HEK293 (cell line): Measurements from ENCODE around the gene CDK6.

Experiments
- CTCF ChIA-PET: fragments of 350-600 bp; formaldehyde crosslinking; extraction: SDS; loops from one replicate; lab custom pipeline; 2021; ENCODE audit warnings: antibody characterized with exemption; lab: Yijun Ruan, JAX
- POLR2A ChIA-PET: fragments of 300-600 bp; formaldehyde crosslinking; extraction: SDS; loops from one replicate; lab custom pipeline; 2020; ENCODE audit warnings: antibody characterized with exemption, inconsistent platforms; lab: Yijun Ruan, JAX
- H3K27ac ChIP-seq: fragments of 200-500 bp; sonication (Bioruptor generic); 2 replicates; pipeline ENCODE4 v1.5.1; 2014; ENCODE audit warnings: low read depth, low read length, control low read depth, inconsistent platforms; ENCODE audit errors: extremely low read depth
- H3K36me3 ChIP-seq, 2 experiments: fragments of 200-500 bp in 1 of 2; sonication (Bioruptor generic) in 1 of 2; 1 replicate in 1 of 2; 2 replicates in 1 of 2; pipeline ENCODE4 v1.5.1; 2014 to 2017; ENCODE audit warnings: inconsistent platforms in 2 of 2, low read length in 2 of 2; ENCODE audit not compliant: control insufficient read depth in 2 of 2, insufficient read depth in 1 of 2
- H3K4me1 ChIP-seq: fragments of 200-500 bp; sonication (Bioruptor generic); 2 replicates; pipeline ENCODE4 v1.5.1; 2014; ENCODE audit warnings: mild to moderate bottlenecking, low read length, inconsistent platforms; ENCODE audit not compliant: control insufficient read depth, insufficient read depth
- H3K4me3 ChIP-seq: 2 replicates; pipeline ENCODE4 v1.5.1; 2011; ENCODE audit warnings: low read depth, mild to moderate bottlenecking, control low read depth, low read length, moderate library complexity
- H3K9me3 ChIP-seq: fragments of 200-500 bp; sonication (Bioruptor generic); 2 replicates; pipeline ENCODE4 v1.5.1; 2014; ENCODE audit warnings: low read depth, low read length, inconsistent platforms; ENCODE audit not compliant: control insufficient read depth, insufficient read depth
- BCL11A ChIP-seq: fragments of 450-650 bp; formaldehyde crosslinking; IDR thresholded peaks from 2 replicates; pipeline ENCODE4 v1.5.1; 2016; ENCODE audit warnings: low read depth, missing biosample characterization, missing genetic modification characterization
- BCL11B ChIP-seq: fragments of 450-650 bp; formaldehyde crosslinking; IDR thresholded peaks from 2 replicates; pipeline ENCODE4 v1.5.1; 2016; ENCODE audit warnings: low read depth, missing biosample characterization, missing genetic modification characterization
- MEIS1 ChIP-seq: sonication (generic); formaldehyde crosslinking; IDR thresholded peaks from 2 replicates; pipeline ENCODE4 v1.8.1; 2022; ENCODE audit warnings: missing genetic modification reagents, mild to moderate bottlenecking, borderline replicate concordance
- SP3 ChIP-seq: fragments of 450-650 bp; formaldehyde crosslinking; IDR thresholded peaks from 2 replicates; pipeline ENCODE4 v1.5.1; 2016; ENCODE audit warnings: missing biosample characterization, missing genetic modification characterization
- YY1 ChIP-seq: fragments of 450-650 bp; formaldehyde crosslinking; IDR thresholded peaks from 2 replicates; pipeline ENCODE4 v1.5.1; 2018; ENCODE audit warnings: missing biosample characterization, missing genetic modification characterization
- ZBTB8A ChIP-seq: fragments of 450-650 bp; formaldehyde crosslinking; IDR thresholded peaks from 2 replicates; pipeline ENCODE4 v1.5.1; 2016; ENCODE audit warnings: missing biosample characterization, missing genetic modification characterization
- ZEB2 ChIP-seq: fragments of 450-650 bp; formaldehyde crosslinking; IDR thresholded peaks from 2 replicates; pipeline ENCODE4 v1.5.1; 2016; ENCODE audit warnings: missing biosample characterization, missing genetic modification characterization
- ZIC2 ChIP-seq: fragments of 450-650 bp; formaldehyde crosslinking; IDR thresholded peaks from 2 replicates; pipeline ENCODE4 v1.5.1; 2016; ENCODE audit warnings: missing biosample characterization, missing genetic modification characterization
- ZNF121 ChIP-seq: fragments of 450-650 bp; formaldehyde crosslinking; IDR thresholded peaks from 2 replicates; pipeline ENCODE4 v1.5.1; 2016; ENCODE audit warnings: missing biosample characterization, missing genetic modification characterization
- ZNF133 ChIP-seq: fragments of 450-650 bp; formaldehyde crosslinking; IDR thresholded peaks from 2 replicates; pipeline ENCODE4 v1.5.1; 2016; ENCODE audit warnings: missing biosample characterization, missing genetic modification characterization
- ZNF148 ChIP-seq: fragments of 450-650 bp; formaldehyde crosslinking; IDR thresholded peaks from 2 replicates; pipeline ENCODE4 v1.5.0; 2017; ENCODE audit warnings: missing biosample characterization, missing genetic modification characterization, borderline replicate concordance
- ZNF155 ChIP-seq: fragments of 450-650 bp; formaldehyde crosslinking; IDR thresholded peaks from 2 replicates; pipeline ENCODE4 v1.5.1; 2016; ENCODE audit warnings: missing biosample characterization, missing genetic modification characterization
- ZNF311 ChIP-seq: fragments of 450-650 bp; formaldehyde crosslinking; IDR thresholded peaks from 2 replicates; pipeline ENCODE4 v1.5.1; 2017; ENCODE audit warnings: missing biosample characterization, missing genetic modification characterization, borderline replicate concordance
- ZNF324 ChIP-seq: fragments of 450-650 bp; formaldehyde crosslinking; IDR thresholded peaks from 2 replicates; pipeline ENCODE4 v1.5.1; 2016; ENCODE audit warnings: missing biosample characterization, missing genetic modification characterization
- ZNF391 ChIP-seq: fragments of 450-650 bp; formaldehyde crosslinking; IDR thresholded peaks from 2 replicates; pipeline ENCODE4 v1.5.1; 2016; ENCODE audit warnings: low read depth, missing biosample characterization, missing genetic modification characterization, borderline replicate concordance
- ZNF404 ChIP-seq: fragments of 450-650 bp; formaldehyde crosslinking; IDR thresholded peaks from 2 replicates; pipeline ENCODE4 v1.5.1; 2017; ENCODE audit warnings: missing biosample characterization, missing genetic modification characterization
- ZNF521 ChIP-seq: fragments of 450-650 bp; formaldehyde crosslinking; IDR thresholded peaks from 2 replicates; pipeline ENCODE4 v1.5.1; 2017; ENCODE audit warnings: missing biosample characterization, mild to moderate bottlenecking, missing genetic modification characterization
- ZNF548 ChIP-seq: fragments of 450-650 bp; formaldehyde crosslinking; IDR thresholded peaks from 2 replicates; pipeline ENCODE4 v1.5.1; 2016; ENCODE audit warnings: missing biosample characterization, missing genetic modification characterization
- ZNF549 ChIP-seq: fragments of 450-650 bp; IDR thresholded peaks from 2 replicates; pipeline ENCODE4 v1.5.1; 2018; ENCODE audit warnings: missing biosample characterization, missing genetic modification characterization, mild to moderate bottlenecking, inconsistent platforms, moderate library complexity
- ZNF561 ChIP-seq: fragments of 450-650 bp; IDR thresholded peaks from 2 replicates; pipeline ENCODE4 v1.5.1; 2018; ENCODE audit warnings: missing biosample characterization, missing genetic modification characterization, borderline replicate concordance
- ZNF580 ChIP-seq: fragments of 450-650 bp; formaldehyde crosslinking; IDR thresholded peaks from 2 replicates; pipeline ENCODE4 v1.5.1; 2016; ENCODE audit warnings: missing biosample characterization, missing genetic modification characterization
- ZNF610 ChIP-seq: fragments of 450-650 bp; formaldehyde crosslinking; IDR thresholded peaks from 2 replicates; pipeline ENCODE4 v1.5.1; 2016; ENCODE audit warnings: missing biosample characterization, missing genetic modification characterization, borderline replicate concordance
- ZNF624 ChIP-seq: fragments of 450-650 bp; formaldehyde crosslinking; IDR thresholded peaks from 2 replicates; pipeline ENCODE4 v1.5.1; 2017; ENCODE audit warnings: missing biosample characterization, missing genetic modification characterization
- ZNF626 ChIP-seq: fragments of 450-650 bp; sonication (Bioruptor Pico); formaldehyde crosslinking; IDR thresholded peaks from 2 replicates; pipeline ENCODE4 v1.5.1; 2018; ENCODE audit warnings: missing biosample characterization, missing genetic modification characterization, inconsistent platforms
- ZNF629 ChIP-seq: fragments of 450-650 bp; formaldehyde crosslinking; IDR thresholded peaks from 2 replicates; pipeline ENCODE4 v1.5.1; 2017; ENCODE audit warnings: missing biosample characterization, missing genetic modification characterization
- TF ChIP-seq, protein P1 (sequence below): fragments of 450-650 bp; formaldehyde crosslinking; IDR thresholded peaks from 2 replicates; pipeline ENCODE4; 2016; ENCODE audit warnings: missing biosample characterization, missing genetic modification characterization
- TF ChIP-seq, protein P2 (sequence below): fragments of 450-650 bp; formaldehyde crosslinking; IDR thresholded peaks from 2 replicates; pipeline ENCODE4 v1.5.1; 2016; ENCODE audit warnings: missing biosample characterization, missing genetic modification characterization, low read depth
- TF ChIP-seq, protein P3 (sequence below): fragments of 450-650 bp; formaldehyde crosslinking; IDR thresholded peaks from 2 replicates; pipeline ENCODE4 v1.5.1; 2016; ENCODE audit warnings: missing biosample characterization, missing genetic modification characterization

Gene CDK6

GRCh38 chr7:92707435-92707834, 128.9 kb downstream of the CDK6 start:
- H3K4me1 ChIP-seq: no peaks in the 10 kb centered on the region
- H3K36me3 ChIP-seq: no peaks in the 10 kb centered on the region
- TF ChIP-seq ZEB2 (tag by site-specific recombination) (no peak), ZNF324 (tag by site-specific recombination) (no peak), SP3 (no peak), MEIS1 (CRISPR knock-in tag) (no peak), ZNF561 (tag by site-specific recombination) (no peak), ZNF610 (tag by site-specific recombination) (no peak), ZNF133 (tag by site-specific recombination) (no peak), ZNF148 (tag by site-specific recombination) (no peak), ZNF155 (tag by site-specific recombination) (no peak), BCL11A (tag by site-specific recombination) (no peak), ZNF626 (tag by site-specific recombination) (no peak), ZNF624 (tag by site-specific recombination) (no peak), ZNF391 (tag by site-specific recombination) (no peak)
- TF ChIP-seq, protein P1, sequence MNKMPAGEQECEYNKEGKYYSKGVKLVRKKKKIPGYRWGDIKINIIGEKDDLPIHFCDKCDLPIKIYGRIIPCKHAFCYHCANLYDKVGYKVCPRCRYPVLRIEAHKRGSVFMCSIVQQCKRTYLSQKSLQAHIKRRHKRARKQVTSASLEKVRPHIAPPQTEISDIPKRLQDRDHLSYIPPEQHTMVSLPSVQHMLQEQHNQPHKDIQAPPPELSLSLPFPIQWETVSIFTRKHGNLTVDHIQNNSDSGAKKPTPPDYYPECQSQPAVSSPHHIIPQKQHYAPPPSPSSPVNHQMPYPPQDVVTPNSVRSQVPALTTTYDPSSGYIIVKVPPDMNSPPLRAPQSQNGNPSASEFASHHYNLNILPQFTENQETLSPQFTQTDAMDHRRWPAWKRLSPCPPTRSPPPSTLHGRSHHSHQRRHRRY (tag by site-specific recombination): no peak
- no peaks in the 10 kb centered on the region for H3K9me3 ChIP-seq
- CTCF ChIA-PET: no interaction called here
- no peak overlapping the region for H3K4me3 ChIP-seq
- no peak overlapping the region for H3K27ac ChIP-seq
- POLR2A ChIA-PET: no interaction called here

GRCh38 chr7:92706563-92706962, 129.8 kb downstream of the CDK6 start:
- no peaks in the 10 kb centered on the region for H3K9me3 ChIP-seq
- no peak for TF ChIP-seq ZBTB8A (tag by site-specific recombination)
- no peak for TF ChIP-seq ZNF548 (tag by site-specific recombination)
- no peak for TF ChIP-seq ZNF521 (tag by site-specific recombination)
- TF ChIP-seq ZNF629: no peak
- TF ChIP-seq ZNF580 (tag by site-specific recombination): no peak
- no peak for TF ChIP-seq ZNF549 (tag by site-specific recombination)
- no peak for TF ChIP-seq ZNF311 (tag by site-specific recombination)
- no peak for TF ChIP-seq YY1 (tag by site-specific recombination)
- TF ChIP-seq, protein P2, sequence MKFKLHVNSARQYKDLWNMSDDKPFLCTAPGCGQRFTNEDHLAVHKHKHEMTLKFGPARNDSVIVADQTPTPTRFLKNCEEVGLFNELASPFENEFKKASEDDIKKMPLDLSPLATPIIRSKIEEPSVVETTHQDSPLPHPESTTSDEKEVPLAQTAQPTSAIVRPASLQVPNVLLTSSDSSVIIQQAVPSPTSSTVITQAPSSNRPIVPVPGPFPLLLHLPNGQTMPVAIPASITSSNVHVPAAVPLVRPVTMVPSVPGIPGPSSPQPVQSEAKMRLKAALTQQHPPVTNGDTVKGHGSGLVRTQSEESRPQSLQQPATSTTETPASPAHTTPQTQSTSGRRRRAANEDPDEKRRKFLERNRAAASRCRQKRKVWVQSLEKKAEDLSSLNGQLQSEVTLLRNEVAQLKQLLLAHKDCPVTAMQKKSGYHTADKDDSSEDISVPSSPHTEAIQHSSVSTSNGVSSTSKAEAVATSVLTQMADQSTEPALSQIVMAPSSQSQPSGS: no peak
- TF ChIP-seq ZNF121 (tag by site-specific recombination): no peak
- no peak for TF ChIP-seq BCL11B (tag by site-specific recombination)
- TF ChIP-seq, protein P3, sequence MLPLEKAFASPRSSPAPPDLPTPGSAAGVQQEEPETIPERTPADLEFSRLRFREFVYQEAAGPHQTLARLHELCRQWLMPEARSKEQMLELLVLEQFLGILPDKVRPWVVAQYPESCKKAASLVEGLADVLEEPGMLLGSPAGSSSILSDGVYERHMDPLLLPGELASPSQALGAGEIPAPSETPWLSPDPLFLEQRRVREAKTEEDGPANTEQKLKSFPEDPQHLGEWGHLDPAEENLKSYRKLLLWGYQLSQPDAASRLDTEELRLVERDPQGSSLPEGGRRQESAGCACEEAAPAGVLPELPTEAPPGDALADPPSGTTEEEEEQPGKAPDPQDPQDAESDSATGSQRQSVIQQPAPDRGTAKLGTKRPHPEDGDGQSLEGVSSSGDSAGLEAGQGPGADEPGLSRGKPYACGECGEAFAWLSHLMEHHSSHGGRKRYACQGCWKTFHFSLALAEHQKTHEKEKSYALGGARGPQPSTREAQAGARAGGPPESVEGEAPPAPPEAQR (tag by site-specific recombination): no peak
- no peak for TF ChIP-seq ZIC2
- no peak for TF ChIP-seq ZNF404
- no peaks in the 10 kb centered on the region for H3K4me1 ChIP-seq
- no peak overlapping the region for H3K4me3 ChIP-seq
- ChIA-PET POLR2A (no interaction called here), CTCF (interaction anchor here (0.6 kb wide), 1 partner anchor 180 kb away, joined by 3 read pairs; no protein-coding TSS in a partner anchor)
- no peak overlapping the region for H3K27ac ChIP-seq
- H3K36me3 ChIP-seq: no peaks in the 10 kb centered on the region
